A549 (cell line): ENCODE results near the gene EIF4G3. TPM values are rescaled to one million over a fixed set of nuclear protein-coding genes. Genes with fewer than 3 reads are reported as not detected.

Source experiments
- ATAC-seq, 2 experiments: fragments of 200-7000 bp in 1 of 2; fragments of >200 bp in 1 of 2; cut with Nextera tagmentation in 1 of 2; cut with Tn5 transposase in 1 of 2; 3 replicates each; pipeline versions ENCODE4 v1.8.0 to v1.9.1; 2018 to 2020; ENCODE audit warnings: mild to moderate bottlenecking in 1 of 2, moderate library complexity in 1 of 2
- CTCF ChIA-PET: fragments of 300-600 bp; sonication (Branson Sonifier 250); formaldehyde crosslinking; extraction: SDS; loops from one replicate; lab custom pipeline; 2021; ENCODE audit warnings: antibody characterized with exemption, inconsistent platforms; lab: Yijun Ruan, JAX
- POLR2A ChIA-PET: fragments of 350-600 bp; formaldehyde crosslinking; extraction: SDS; loops from one replicate; lab custom pipeline; 2021; ENCODE audit warnings: antibody characterized with exemption, inconsistent platforms; lab: Yijun Ruan, JAX
- DNase-seq, 2 experiments: peaks; one replicate each; pipeline versions ENCODE4 v3.0.0 to v3.0.0-alpha.2; 2011 to 2016; ENCODE audit warnings: low read depth in 1 of 2, low spot score in 1 of 2
- FAIRE-seq: peaks from 2 replicates; lab custom pipeline; 2011; peaks lifted over from hg19 to GRCh38; lab: Jason Lieb, UNC
- H3K27ac ChIP-seq, 2 experiments: fragments of >200 bp; sonication (Bioruptor Twin); formaldehyde crosslinking; 3 replicates each; pipeline ENCODE4 v1.5.1; 2016 to 2017
- H3K4me1 ChIP-seq: fragments of >200 bp; sonication (Bioruptor Twin); formaldehyde crosslinking; 3 replicates; pipeline ENCODE4 v1.6.1; 2016
- H3K4me2 ChIP-seq: fragments of >200 bp; sonication (Bioruptor Twin); formaldehyde crosslinking; 3 replicates; pipeline ENCODE4 v1.6.1; 2016
- H3K4me3 ChIP-seq: fragments of >200 bp; sonication (Bioruptor Twin); formaldehyde crosslinking; 3 replicates; pipeline ENCODE4 v1.5.1; 2016
- H3K9me3 ChIP-seq: fragments of >200 bp; sonication (Bioruptor Twin); formaldehyde crosslinking; 3 replicates; pipeline ENCODE4 v1.6.1; 2016
- CBX8 ChIP-seq: fragments of 200-600 bp; sonication (generic); IDR thresholded peaks from 2 replicates; pipeline ENCODE4 v1.6.1; 2016
- CEBPB ChIP-seq, 2 experiments: fragments of >200 bp in 1 of 2; sonication (Bioruptor Twin) in 1 of 2; formaldehyde crosslinking in 1 of 2; IDR thresholded peaks; 2 replicates each; pipeline ENCODE4 v1.6.1; 2012 to 2016
- E2F6 ChIP-seq: IDR thresholded peaks from 2 replicates; pipeline ENCODE4 v1.6.1; 2012; ENCODE audit warnings: low read depth, borderline replicate concordance
- EHMT2 ChIP-seq: fragments of 200-600 bp; sonication (generic); IDR thresholded peaks from 2 replicates; pipeline ENCODE4 v1.6.1; 2016; ENCODE audit warnings: antibody characterized with exemption, low read depth, mild to moderate bottlenecking, moderate library complexity
- ELK1 ChIP-seq: fragments of 150-350 bp; IDR thresholded peaks from 2 replicates; pipeline ENCODE4 v1.6.1; 2014; ENCODE audit warnings: low read depth, mild to moderate bottlenecking, low read length
- EP300 ChIP-seq, 2 experiments: fragments of >200 bp; sonication (Bioruptor Twin); formaldehyde crosslinking; IDR thresholded peaks; 2 replicates in 1 of 2; 3 replicates in 1 of 2; pipeline ENCODE4 v1.6.1; 2016 to 2017
- HOXB13 ChIP-seq: fragments of 250-450 bp; sonication (Bioruptor Pico); IDR thresholded peaks from 2 replicates; pipeline ENCODE4 v1.5.0; 2020; ENCODE audit warnings: low read depth, mild to moderate bottlenecking, moderate library complexity
- HOXB5 ChIP-seq: fragments of 250-450 bp; sonication (Bioruptor Pico); IDR thresholded peaks from 2 replicates; pipeline ENCODE4 v1.5.0; 2020; ENCODE audit warnings: mild to moderate bottlenecking, moderate library complexity
- JUNB ChIP-seq: fragments of >200 bp; sonication (Bioruptor Twin); formaldehyde crosslinking; IDR thresholded peaks from 2 replicates; pipeline ENCODE4 v1.6.1; 2016
- MAZ ChIP-seq: fragments of 150-350 bp; IDR thresholded peaks from 2 replicates; pipeline ENCODE4 v1.6.1; 2014; ENCODE audit warnings: antibody characterized with exemption, low read depth, low read length, borderline replicate concordance
- POLR2A ChIP-seq: IDR thresholded peaks from 2 replicates; pipeline ENCODE4 v1.6.1; 2012; ENCODE audit warnings: mild to moderate bottlenecking, low read length
- REST ChIP-seq: fragments of 200-600 bp; sonication (generic); IDR thresholded peaks from 2 replicates; pipeline ENCODE4 v1.6.1; 2016; ENCODE audit warnings: antibody characterized with exemption, mild to moderate bottlenecking, moderate library complexity
- RFX5 ChIP-seq: fragments of 450-650 bp; IDR thresholded peaks from 2 replicates; pipeline ENCODE4 v1.7.1; 2014; ENCODE audit warnings: antibody characterized with exemption, mild to moderate bottlenecking, moderate library complexity
- TP53 ChIP-seq: fragments of 250-450 bp; sonication (Bioruptor Pico); IDR thresholded peaks from 2 replicates; pipeline ENCODE4 v1.5.0; 2021; ENCODE audit warnings: mild to moderate bottlenecking, moderate library complexity
- USF2 ChIP-seq: fragments of 450-650 bp; IDR thresholded peaks from 2 replicates; pipeline ENCODE4 v1.6.1; 2014; ENCODE audit warnings: antibody characterized with exemption
- ZC3H11A ChIP-seq: fragments of 450-650 bp; IDR thresholded peaks from 2 replicates; pipeline ENCODE4 v1.6.1; 2014; ENCODE audit warnings: antibody characterized with exemption, mild to moderate bottlenecking
- ZNF302 ChIP-seq: fragments of 250-450 bp; sonication (Bioruptor Pico); IDR thresholded peaks from 2 replicates; pipeline ENCODE4 v1.9.0; 2021; ENCODE audit warnings: inconsistent platforms, mild to moderate bottlenecking, moderate library complexity
- WGBS: methylation state at CpG from one replicate; pipeline ENCODE4 v1.1.6; 2017; ENCODE audit errors: missing lambda C conversion rate; 5-methylcytosine and 5-hydroxymethylcytosine counted together
- polyA plus RNA-seq, 4 experiments: library from polyadenylated mRNA; depleted of rRNA in 3 of 4; stranded (reverse); fragments of >200 nt; fragmentation: RNase III in 1 of 4; extraction: RNeasy Plus Mini Kit Qiagen cat#74134 plus additional on column Dnase treatment in 1 of 4; gene quantifications; 2 replicates in 3 of 4; 3 replicates in 1 of 4; pipeline ENCODE4 v1.2.3, GENCODE V29; 2011 to 2017

The EIF4G3 gene
- polyA plus RNA-seq, 2 of the 4 experiments (the other 2 are of a cell fraction): 25.0 to 51.3 TPM

- TF ChIP-seq EP300 (IDR thresholded peaks at IDR 0.05) (no peak), CBX8 (no peak), POLR2A (no peak)
- Histone ChIP-seq H3K4me3 (no peak overlapping the region), H3K9me3 (no peaks in the 10 kb centered on the region), H3K4me1 (0 out of 3 replicates have a peak, but pooled peaks cover 6% of the 10 kb centered on the region), H3K27ac (no peak overlapping the region), H3K4me2 (no peak overlapping the region)
- no peak for FAIRE-seq
- POLR2A ChIA-PET: no interaction called here
- 80% methylated on average over 2 of the region's 2 CpGs for WGBS
- no peak for ATAC-seq
- CTCF ChIA-PET: interaction anchor here (0.6 kb wide), 2 partner anchors 111 to 131 kb away, joined by 3 read pairs; no protein-coding TSS in a partner anchor
- no peak for DNase-seq
Observed at GRCh38 chr1:21041541-21041940, 135.2 kb downstream of the EIF4G3 start.

- H3K4me2 ChIP-seq: no peak overlapping the region
- ATAC-seq: no peak
- WGBS: 96% methylated on average over 3 of the region's 3 CpGs
Observed at GRCh38 chr1:21037091-21037490, 139.6 kb downstream of the EIF4G3 start.

More at GRCh38 chr1:21037091-21037490, 139.6 kb downstream of the EIF4G3 start:
- no peak overlapping the region for H3K4me3 ChIP-seq
- no peaks in the 10 kb centered on the region for H3K9me3 ChIP-seq
- no peak for DNase-seq
- no peak overlapping the region for H3K27ac ChIP-seq
- TF ChIP-seq EHMT2 (no peak), HOXB13 (CRISPR knock-in tag) (no peak), ZNF302 (CRISPR knock-in tag) (no peak), CEBPB (IDR thresholded peaks at IDR 0.05) (no peak), CBX8 (no peak), RFX5 (no peak), MAZ (no peak), USF2 (no peak), E2F6 (no peak), TP53 (CRISPR knock-in tag) (no peak), ELK1 (no peak), JUNB (no peak), REST (no peak), ZC3H11A (no peak), HOXB5 (CRISPR knock-in tag) (no peak)
- no peak for FAIRE-seq
- ChIA-PET CTCF (interaction anchor here (1.2 to 1.7 kb wide), 3 partner anchors 56 to 324 kb away, joined by 3 to 5 read pairs (median 3); no protein-coding TSS in a partner anchor), POLR2A (no interaction called here)
- peaks cover 15% of the 10 kb centered on the region for H3K4me1 ChIP-seq
